Measurements from ENCODE around the gene MZF1.

- TF ChIP-seq REST (IDR thresholded peaks at IDR 0.05; ENCODE audit: unreplicated experiment) (no peak), POLR2AphosphoS5 (IDR thresholded peaks at IDR 0.05; ENCODE audit: low read depth) (no peak), EZH2 (IDR thresholded peaks at IDR 0.05; ENCODE audit: low read depth, unreplicated experiment) (no peak), CTCF (conservative IDR thresholded peaks at IDR 0.05; ENCODE audit: low read depth in 2 of 2) (no peak), CREB1 (CRISPR knock-in tag; IDR thresholded peaks at IDR 0.05; ENCODE audit: low read depth) (no peak), ETS1 (IDR thresholded peaks at IDR 0.05) (no peak), JUNB (IDR thresholded peaks at IDR 0.05; ENCODE audit: unreplicated experiment) (no peak), NANOG (IDR thresholded peaks at IDR 0.05; ENCODE audit: borderline replicate concordance) (no peak), STAT1 (IDR thresholded peaks at IDR 0.05; ENCODE audit: unreplicated experiment) (no peak)
Observed at GRCh38 chr19:58514564-58515022, 58.5 kb downstream of the MZF1 start.
